ENCODE measurements around the gene DDX42.

GRCh38 chr17:63753215-63753614 is 20.8 kb upstream of the DDX42 start:
- no peak for TF ChIP-seq CTCF (IDR thresholded peaks at IDR 0.05)
- no peak for TF ChIP-seq EZH2 (IDR thresholded peaks at IDR 0.05)
